Activated CD4-positive, alpha-beta T cell treated with anti-CD3 and anti-CD28 coated beads, Interleukin-2, amount 50 U/mL, for 24 hours (primary cell): ENCODE results near the gene C1orf216.
"Not testable (repeated sequence)": the region's sequence is repeated elsewhere in the genome, so short reads cannot be mapped to it uniquely, and the experiment has no call there.

ENCODE experiments used
- DNase-seq, 2 donors: peaks; one replicate each; pipeline ENCODE4 v3.0.0-alpha.2; 2020; ENCODE audit warnings: low read depth in 1 of 2, low spot score in 1 of 2

Gene C1orf216

GRCh38 chr1:35718492-35719336, at the start of gene C1orf216:
TSS of gene C1orf216 (minus strand) at chr1:35718884. CDS start at chr1:35716321, 2,563 bp downstream.
- peak; percentile 62 to 75 for DNase-seq

DNA sequence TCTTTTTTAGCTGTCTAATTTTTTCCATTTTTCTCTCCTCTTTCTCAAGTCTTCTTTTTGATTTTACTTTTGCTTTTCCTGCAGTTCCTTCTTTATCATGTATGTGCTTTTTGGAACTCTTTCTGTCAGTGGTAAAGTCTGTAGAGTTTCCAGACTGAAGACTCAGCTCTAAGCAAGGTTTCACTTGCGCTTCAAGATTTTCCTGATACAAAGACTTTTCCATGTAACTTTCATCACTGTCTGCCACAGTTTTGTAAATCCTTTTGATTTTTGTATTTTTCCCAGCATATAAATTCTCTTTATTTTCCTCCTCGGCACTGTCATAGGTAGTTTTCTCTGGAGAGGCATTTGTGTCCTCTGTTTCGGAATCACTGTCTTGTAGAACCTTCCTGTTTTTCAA, 45.6 kb upstream of the C1orf216 start:
- no peak for DNase-seq

DNA sequence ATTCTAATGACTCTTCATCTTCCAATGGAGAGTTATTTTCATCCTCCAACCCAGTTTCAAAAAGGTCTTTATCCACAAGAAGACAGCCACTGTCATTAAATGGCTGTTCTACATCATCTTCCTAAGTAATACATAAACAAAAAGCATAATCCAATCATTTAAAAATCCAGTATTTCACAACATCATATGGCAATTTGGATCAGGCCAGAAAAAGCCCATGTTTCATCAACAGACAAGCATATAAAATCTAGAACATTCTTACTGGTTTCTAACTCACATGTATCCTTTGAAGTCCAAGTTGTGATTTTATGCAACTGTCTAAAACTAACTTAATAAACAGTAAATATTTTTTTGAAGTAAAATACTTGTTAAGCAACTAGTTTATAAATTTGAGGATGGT, 44.5 kb upstream of the C1orf216 start:
- DNase-seq: no peak

DNA sequence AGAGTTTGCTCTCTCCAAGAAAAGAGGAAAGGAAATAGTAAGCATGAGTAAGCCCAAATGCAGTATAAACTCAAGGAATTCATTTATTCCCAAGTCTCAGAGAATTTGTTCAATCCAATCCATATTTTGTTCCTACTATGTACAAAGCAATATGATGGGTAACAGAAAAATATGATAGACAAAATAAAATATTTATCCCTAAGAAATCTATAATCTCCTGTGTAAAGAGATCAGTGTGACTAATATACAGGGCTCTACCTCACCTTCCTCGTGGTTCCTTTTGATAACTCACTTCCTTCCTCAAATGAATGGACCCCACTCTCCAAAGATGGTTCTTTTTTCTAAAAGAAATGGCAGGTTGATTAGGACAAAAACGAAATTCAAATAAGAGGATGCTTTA, 43.5 kb upstream of the C1orf216 start:
- DNase-seq: no peak

DNA sequence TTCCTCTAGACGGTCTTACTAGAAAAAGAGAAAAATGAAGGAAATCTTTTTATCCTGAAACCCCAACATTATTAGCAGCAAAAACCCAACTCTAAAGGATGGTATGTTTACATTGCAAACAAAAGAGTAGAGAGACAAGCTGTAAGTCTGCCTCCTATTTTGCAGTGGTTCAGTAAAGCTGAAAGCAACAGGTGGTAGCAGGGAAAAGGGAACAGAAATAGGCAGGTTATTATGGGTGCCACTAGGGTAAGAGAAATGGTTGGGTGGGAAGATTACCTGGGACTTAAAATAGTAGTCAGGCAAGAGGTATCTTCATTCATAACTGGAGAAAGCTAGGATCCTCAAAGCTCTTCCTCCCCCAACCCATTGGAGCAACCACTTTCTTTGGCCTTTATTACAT, 37.4 kb upstream of the C1orf216 start:
- no peak for DNase-seq

DNA sequence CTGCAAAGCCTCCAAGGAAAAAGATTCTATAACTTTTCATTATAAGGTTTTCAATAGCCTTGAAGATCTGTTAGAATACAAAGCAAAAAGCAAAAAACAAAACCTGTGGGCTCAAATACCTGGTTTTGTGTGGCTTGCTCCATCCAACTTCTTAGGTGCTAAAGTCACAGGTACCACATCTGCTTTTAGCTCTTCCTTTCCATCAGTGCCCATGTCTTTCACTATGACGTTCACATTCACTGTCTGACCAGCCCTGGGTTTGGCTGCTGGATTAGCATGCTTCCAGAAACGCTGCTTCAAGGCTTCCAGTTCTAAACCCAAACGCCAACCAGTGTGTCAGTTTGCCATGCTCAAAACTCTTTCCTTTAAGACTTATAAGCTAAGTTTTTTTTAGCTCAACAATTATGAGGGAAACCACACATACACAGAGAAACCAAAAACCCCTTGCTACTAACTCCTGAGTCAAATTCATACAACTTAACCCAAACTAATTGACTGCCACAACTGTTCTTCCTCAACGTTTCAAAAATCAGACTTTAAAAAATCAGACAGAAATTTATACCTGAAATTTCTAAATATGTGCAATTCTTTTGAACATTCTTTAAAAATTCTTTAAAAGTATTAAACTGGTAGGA, 35.1 kb upstream of the C1orf216 start:
- DNase-seq: no peak

DNA sequence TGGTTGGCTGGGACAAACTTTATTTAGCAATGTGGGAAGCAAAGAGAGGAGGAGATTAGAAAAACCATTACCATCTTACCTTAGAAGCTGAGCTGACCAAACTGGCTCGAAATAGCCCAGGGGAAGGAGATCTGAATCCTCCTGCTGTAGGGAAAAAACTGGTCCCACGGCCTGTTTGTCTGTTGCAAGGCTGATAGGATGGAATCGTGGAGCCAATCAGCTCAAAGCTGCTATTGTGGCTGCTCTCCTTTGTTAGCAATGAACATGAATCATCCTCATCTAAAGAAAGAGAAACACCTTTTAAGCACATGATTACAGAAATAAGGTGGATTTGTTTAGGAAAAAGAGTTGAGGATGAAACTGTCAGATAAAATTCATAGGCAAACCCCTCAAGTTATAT, 29.6 kb upstream of the C1orf216 start:
- DNase-seq: no peak

DNA sequence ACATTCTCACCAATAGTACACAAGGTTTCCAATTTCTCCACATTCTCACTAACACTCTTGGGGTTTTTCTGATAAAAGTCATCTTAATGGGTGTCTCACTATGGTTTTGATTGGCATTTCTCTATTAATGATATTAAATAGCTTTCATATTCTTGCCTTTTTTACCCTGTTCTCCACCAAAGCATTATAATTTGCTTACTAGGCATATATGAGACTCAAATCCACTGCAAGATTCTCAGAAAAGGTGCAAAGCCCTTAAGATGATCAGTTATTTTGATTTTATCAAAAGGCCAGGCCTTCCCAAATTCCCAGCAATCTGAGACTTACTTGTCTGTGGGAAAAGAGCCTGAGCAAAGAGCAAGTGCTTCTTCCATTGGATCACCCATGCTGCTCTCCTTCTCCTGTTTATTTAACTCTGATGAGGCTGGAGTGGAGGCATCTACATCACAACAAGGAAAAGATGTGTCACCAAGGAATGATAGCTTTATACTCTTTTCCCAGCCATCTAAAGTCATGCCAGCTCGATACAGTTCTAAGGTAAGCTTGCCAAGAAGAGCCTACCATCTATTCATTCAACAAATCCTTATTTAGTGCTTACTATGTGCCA, 26.5 kb upstream of the C1orf216 start:
- DNase-seq: no peak

GRCh38 chr1:35737120-35737519, 18.4 kb upstream of the C1orf216 start:
- no peak for DNase-seq

- DNase-seq: no peak
These were observed 8.9 kb upstream of the C1orf216 start for GRCh38 chr1:35727434-35728040.

GRCh38 chr1:35726450-35727433, 8.1 kb upstream of the C1orf216 start:
- peak in 1 of 2 donors; percentile 32 for DNase-seq

- no peak for DNase-seq
These were observed 6.9 kb upstream of the C1orf216 start for GRCh38 chr1:35725596-35725995.

GRCh38 chr1:35717911-35718476, 690 bp downstream of the C1orf216 start:
- DNase-seq: no peak

GRCh38 chr1:35715568-35716002, 3.1 kb downstream of the C1orf216 start:
- peak; percentile 51 to 65 for DNase-seq

GRCh38 chr1:35714921-35715567, 3.6 kb downstream of the C1orf216 start:
- no peak for DNase-seq

DNA sequence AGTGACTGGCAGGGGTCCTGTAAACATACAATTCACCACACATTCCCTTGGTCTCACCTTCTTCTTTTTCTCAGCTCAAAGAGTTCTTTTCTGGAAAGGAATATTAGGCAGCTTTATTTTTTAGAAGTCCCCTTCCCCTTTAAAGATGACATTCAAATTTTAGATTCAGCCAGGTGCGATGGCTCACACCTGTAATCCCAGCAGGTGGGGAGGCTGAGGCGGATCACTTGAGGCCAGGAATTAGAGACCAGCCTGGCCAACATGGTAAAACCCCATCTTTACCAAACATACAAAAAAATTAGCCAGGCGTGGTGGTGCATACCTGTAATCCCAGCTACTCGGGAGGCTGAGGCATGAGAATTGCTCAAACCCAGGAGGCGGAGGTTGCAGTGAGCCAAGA, 7.6 kb downstream of the C1orf216 start:
- not testable (repeated sequence) for DNase-seq

GRCh38 chr1:35708952-35709351, 9.7 kb downstream of the C1orf216 start:
- no peak for DNase-seq

DNA sequence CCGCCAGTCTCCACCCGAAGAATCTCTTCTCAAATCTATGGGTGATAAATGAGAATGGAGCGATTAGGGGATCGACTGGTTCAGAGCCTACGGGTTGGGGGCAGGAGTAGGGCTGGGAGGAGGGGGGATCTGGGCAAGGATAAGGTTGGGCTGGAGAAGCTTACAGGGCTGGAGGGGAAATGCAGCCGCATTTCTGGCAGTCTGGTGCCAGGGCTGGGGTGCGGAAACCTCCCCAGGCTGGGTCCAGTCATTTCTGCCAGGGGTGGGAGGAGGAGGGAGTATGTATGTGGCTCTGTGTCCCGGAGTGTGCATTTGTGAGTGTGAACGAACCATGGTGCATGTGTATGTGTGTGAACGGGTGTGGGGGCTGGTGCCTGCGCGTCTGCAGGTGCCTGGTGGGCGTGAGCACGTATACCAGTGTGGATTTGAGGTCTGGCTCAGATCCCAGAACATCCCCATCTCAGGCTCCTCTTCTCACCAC, 10.2 kb downstream of the C1orf216 start:
- DNase-seq: no peak

GRCh38 chr1:35707601-35708440, 10.9 kb downstream of the C1orf216 start:
- no peak for DNase-seq
